Naive B cell (primary cell): ENCODE measurements around the gene RIMKLA. TPM values are rescaled to one million over a fixed set of nuclear protein-coding genes. Genes with fewer than 3 reads are reported as not detected.

Experiments
- ATAC-seq, 2 donors: fragments of 150-1000 bp; cut with Tn5 transposase; 2 replicates each; pipeline ENCODE4 v1.10.0; 2021; ENCODE audit warnings: low read depth in 2 of 2, mild to moderate bottlenecking in 2 of 2, moderate library complexity in 2 of 2
- DNase-seq: peaks from one replicate; pipeline ENCODE4 v3.0.0; 2022
- H3K27ac Mint-ChIP-seq, 6 donors: one replicate each; pipeline ENCODE4 v1.8.0; 2020 to 2022; ENCODE audit warnings: mild to moderate bottlenecking in 6 of 6, mixed read lengths in 6 of 6, moderate library complexity in 5 of 6, inconsistent platforms in 2 of 6
- H3K27me3 Mint-ChIP-seq, 3 donors: one replicate each; pipeline ENCODE4 v1.8.0; 2021 to 2022; ENCODE audit warnings: mixed read lengths in 3 of 3, mild to moderate bottlenecking in 1 of 3
- H3K36me3 Mint-ChIP-seq, 2 donors: one replicate each; pipeline ENCODE4 v1.8.0; 2020 to 2022; ENCODE audit warnings: mixed read lengths in 2 of 2, inconsistent platforms in 1 of 2, mild to moderate bottlenecking in 1 of 2
- H3K4me1 Mint-ChIP-seq, 3 donors: one replicate each; pipeline ENCODE4 v1.8.0; 2020 to 2022; ENCODE audit warnings: mixed read lengths in 3 of 3, inconsistent platforms in 1 of 3, mild to moderate bottlenecking in 1 of 3, moderate library complexity in 1 of 3
- H3K4me3 Mint-ChIP-seq, 8 donors: one replicate each; pipeline ENCODE4 v1.8.0; 2020 to 2022; ENCODE audit warnings: mild to moderate bottlenecking in 8 of 8, mixed read lengths in 8 of 8, moderate library complexity in 8 of 8, inconsistent platforms in 2 of 8
- H3K9me3 Mint-ChIP-seq, 7 donors: one replicate each; pipeline ENCODE4 v1.8.0; 2020 to 2022; ENCODE audit warnings: mixed read lengths in 7 of 7, mild to moderate bottlenecking in 5 of 7, inconsistent platforms in 2 of 7, moderate library complexity in 1 of 7
- polyA plus RNA-seq, 6 donors: library from polyadenylated mRNA; unstranded; fragments of 300-500 nt; fragmentation: Illumina TruSeq; gene quantifications; one replicate each; pipeline ENCODE4 v1.2.3, GENCODE V29; 2021; ENCODE audit warnings: low read depth in 6 of 6

The RIMKLA gene
- polyA plus RNA-seq, 6 donors from 2014 or later = 0.15 to 0.19 TPM; not detected in 4

DNA sequence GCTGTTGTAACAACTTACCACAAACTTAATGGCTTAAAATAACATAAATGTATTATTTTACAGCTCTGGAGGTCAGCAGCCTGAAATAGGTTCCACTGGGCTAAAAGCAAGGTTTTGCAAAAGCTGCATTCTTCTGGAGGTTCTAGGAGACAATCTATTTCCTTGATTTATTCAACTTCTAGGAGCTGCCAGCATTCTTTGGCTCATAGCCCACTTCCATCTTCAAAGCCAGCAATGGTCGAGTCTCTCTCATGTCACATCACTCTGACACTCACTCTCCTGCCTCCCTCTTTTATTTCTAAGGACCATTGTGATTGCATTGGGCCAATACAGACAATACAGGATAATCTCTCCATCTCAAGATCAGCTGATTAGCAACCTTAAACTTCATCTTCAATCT lies 30.5 kb upstream of the RIMKLA start:
- H3K27me3 Mint-ChIP-seq = peaks cover 37 to 61% (median 46%) of the 10 kb centered on the region in 3 donors

GRCh38 chr1:42358791-42359190 lies 21.8 kb upstream of the RIMKLA start:
- H3K4me1 Mint-ChIP-seq = no peaks in the 10 kb centered on the region
- DNase-seq (no peak), ATAC-seq (no peak)
- H3K9me3 Mint-ChIP-seq = no peaks in the 10 kb centered on the region
- H3K4me3 Mint-ChIP-seq = no peak overlapping the region
- H3K36me3 Mint-ChIP-seq = no peaks in the 10 kb centered on the region
- no peak overlapping the region for H3K27ac Mint-ChIP-seq
- H3K27me3 Mint-ChIP-seq = peaks cover 15 to 39% (median 38%) of the 10 kb centered on the region in 3 donors

More for the DNA sequence above, 30.5 kb upstream of the RIMKLA start:
- no peaks in the 10 kb centered on the region for H3K4me1 Mint-ChIP-seq
- DNase-seq (no peak), ATAC-seq (no peak)
- no peaks in the 10 kb centered on the region for H3K9me3 Mint-ChIP-seq
- no peak overlapping the region for H3K27ac Mint-ChIP-seq
- no peaks in the 10 kb centered on the region for H3K36me3 Mint-ChIP-seq
- H3K4me3 Mint-ChIP-seq = no peak overlapping the region

DNA sequence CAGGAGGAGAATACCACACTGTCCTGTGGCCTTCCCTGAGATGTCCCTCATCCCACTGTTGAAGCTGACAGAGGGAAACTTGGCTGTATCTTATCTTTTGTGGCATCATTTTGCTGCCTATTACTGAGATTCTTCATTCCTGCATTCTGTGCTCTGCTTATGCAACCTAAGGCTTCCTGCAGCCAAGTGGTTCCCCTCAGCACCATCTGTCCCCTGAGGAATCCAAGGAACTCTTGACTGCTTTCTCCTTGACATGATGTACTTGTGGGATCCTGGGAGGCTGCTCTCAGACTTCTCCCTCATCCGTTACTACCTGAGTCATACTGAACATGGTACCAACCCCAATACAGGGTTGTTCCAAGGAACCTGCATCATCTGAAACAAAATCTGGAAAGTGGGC lies 21.1 kb upstream of the RIMKLA start:
- ATAC-seq = no peak
- Mint-ChIP-seq H3K9me3 (no peaks in the 10 kb centered on the region), H3K4me3 (peak overlapping the region in 1 of 8 donors; percentile 53), H3K27ac (no peak overlapping the region), H3K36me3 (no peaks in the 10 kb centered on the region), H3K4me1 (no peaks in the 10 kb centered on the region), H3K27me3 (peaks cover 16 to 39% (median 33%) of the 10 kb centered on the region in 3 donors)
- no peak for DNase-seq

- H3K4me3 Mint-ChIP-seq = no peak overlapping the region
- no peaks in the 10 kb centered on the region for H3K4me1 Mint-ChIP-seq
- no peaks in the 10 kb centered on the region for H3K9me3 Mint-ChIP-seq
- peaks cover 25 to 39% (median 38%) of the 10 kb centered on the region in 3 donors for H3K27me3 Mint-ChIP-seq
- H3K27ac Mint-ChIP-seq = no peak overlapping the region
- no peaks in the 10 kb centered on the region for H3K36me3 Mint-ChIP-seq
- no peak for DNase-seq
- ATAC-seq = no peak
Measured at GRCh38 chr1:42364089-42364488, 16.5 kb upstream of the RIMKLA start.

DNA sequence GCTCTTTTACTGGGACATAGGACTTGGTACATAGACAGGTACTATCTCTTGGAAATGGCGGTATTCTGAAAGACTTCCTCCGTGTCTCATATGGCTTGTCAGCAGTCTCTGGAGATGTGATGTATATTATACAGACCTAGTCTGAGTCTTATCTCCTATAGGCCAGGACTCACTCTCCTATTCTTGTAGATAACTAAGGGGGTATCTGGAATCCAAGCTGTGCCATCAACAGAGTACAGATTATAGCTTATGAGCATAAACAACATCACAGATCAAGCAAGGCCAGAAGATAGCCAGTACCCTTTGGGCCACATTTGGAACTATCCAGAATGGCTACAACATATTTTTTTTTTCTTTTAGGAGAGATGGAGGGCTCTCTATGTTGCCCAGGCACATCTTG lies 16.1 kb upstream of the RIMKLA start:
- H3K36me3 Mint-ChIP-seq = no peaks in the 10 kb centered on the region

GRCh38 chr1:42365118-42365517 lies 15.5 kb upstream of the RIMKLA start:
- Mint-ChIP-seq H3K4me3 (no peak overlapping the region), H3K9me3 (no peaks in the 10 kb centered on the region), H3K4me1 (no peaks in the 10 kb centered on the region), H3K27me3 (peaks cover 25 to 41% (median 28%) of the 10 kb centered on the region in 3 donors), H3K36me3 (no peaks in the 10 kb centered on the region), H3K27ac (no peak overlapping the region)
- DNase-seq = no peak
- ATAC-seq = no peak

More for the DNA sequence above, 16.1 kb upstream of the RIMKLA start:
- ATAC-seq = no peak
- Mint-ChIP-seq H3K4me1 (no peaks in the 10 kb centered on the region), H3K27me3 (peaks cover 25 to 41% (median 34%) of the 10 kb centered on the region in 3 donors), H3K4me3 (no peak overlapping the region), H3K27ac (no peak overlapping the region), H3K9me3 (no peaks in the 10 kb centered on the region)
- no peak for DNase-seq

GRCh38 chr1:42368096-42368795 lies 12.3 kb upstream of the RIMKLA start:
- ATAC-seq (no peak), DNase-seq (no peak)
- H3K9me3 Mint-ChIP-seq = no peaks in the 10 kb centered on the region
- H3K27ac Mint-ChIP-seq = no peak overlapping the region
- H3K27me3 Mint-ChIP-seq = peaks cover 29 to 40% (median 38%) of the 10 kb centered on the region in 3 donors
- no peaks in the 10 kb centered on the region for H3K36me3 Mint-ChIP-seq
- H3K4me3 Mint-ChIP-seq = no peak overlapping the region
- H3K4me1 Mint-ChIP-seq = no peaks in the 10 kb centered on the region

- no peak for DNase-seq
- Mint-ChIP-seq H3K27me3 (peaks cover 31 to 46% (median 38%) of the 10 kb centered on the region in 3 donors), H3K36me3 (no peaks in the 10 kb centered on the region), H3K4me1 (no peaks in the 10 kb centered on the region), H3K4me3 (no peak overlapping the region), H3K27ac (no peak overlapping the region), H3K9me3 (peaks cover 0 to 1% (median 0%) of the 10 kb centered on the region in 7 donors)
- no peak for ATAC-seq
Measured at GRCh38 chr1:42369471-42369870, 11.1 kb upstream of the RIMKLA start.

DNA sequence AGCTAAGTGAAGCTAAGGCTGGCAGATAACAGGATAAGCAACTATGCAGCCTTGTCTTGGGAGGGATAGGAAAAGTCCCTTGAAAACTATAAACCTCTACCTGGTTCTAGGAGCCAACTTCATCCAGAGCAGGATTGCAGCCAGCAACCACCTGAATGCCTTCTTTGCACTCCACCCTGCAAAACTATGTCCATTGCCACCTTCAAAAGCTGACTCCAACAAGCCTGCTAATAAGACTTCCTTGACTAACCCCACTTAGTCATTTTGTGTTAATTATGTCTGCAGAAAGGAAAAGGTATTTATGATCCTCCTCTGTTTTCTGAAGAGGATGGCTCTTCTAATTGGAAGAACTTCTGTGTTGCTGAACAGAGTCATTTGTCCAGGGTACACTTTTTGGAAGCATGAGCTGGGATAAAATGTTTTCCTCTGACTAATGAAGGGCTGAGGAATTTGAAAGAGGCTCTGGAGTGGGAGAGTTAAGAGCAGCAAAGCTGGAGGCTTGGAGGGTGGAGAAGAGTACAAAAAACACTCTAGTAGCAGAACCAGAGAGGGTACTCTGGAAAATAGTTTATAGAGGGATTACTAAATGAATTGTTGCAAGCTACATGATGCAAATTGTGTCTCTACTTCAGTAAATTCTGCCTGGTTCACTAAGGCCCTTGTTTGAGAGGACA lies 9.6 kb upstream of the RIMKLA start:
- ATAC-seq (no peak), DNase-seq (no peak)
- Mint-ChIP-seq H3K27me3 (peaks cover 29 to 46% (median 38%) of the 10 kb centered on the region in 3 donors), H3K27ac (peak overlapping the region in 2 of 6 donors; percentile 17 to 70), H3K36me3 (no peaks in the 10 kb centered on the region), H3K9me3 (peaks cover 0 to 2% (median 0%) of the 10 kb centered on the region in 7 donors), H3K4me1 (no peaks in the 10 kb centered on the region), H3K4me3 (no peak overlapping the region)

GRCh38 chr1:42372796-42373195 lies 7.8 kb upstream of the RIMKLA start:
- no peak for ATAC-seq
- H3K27me3 Mint-ChIP-seq = peaks cover 40 to 61% (median 44%) of the 10 kb centered on the region in 3 donors

DNA sequence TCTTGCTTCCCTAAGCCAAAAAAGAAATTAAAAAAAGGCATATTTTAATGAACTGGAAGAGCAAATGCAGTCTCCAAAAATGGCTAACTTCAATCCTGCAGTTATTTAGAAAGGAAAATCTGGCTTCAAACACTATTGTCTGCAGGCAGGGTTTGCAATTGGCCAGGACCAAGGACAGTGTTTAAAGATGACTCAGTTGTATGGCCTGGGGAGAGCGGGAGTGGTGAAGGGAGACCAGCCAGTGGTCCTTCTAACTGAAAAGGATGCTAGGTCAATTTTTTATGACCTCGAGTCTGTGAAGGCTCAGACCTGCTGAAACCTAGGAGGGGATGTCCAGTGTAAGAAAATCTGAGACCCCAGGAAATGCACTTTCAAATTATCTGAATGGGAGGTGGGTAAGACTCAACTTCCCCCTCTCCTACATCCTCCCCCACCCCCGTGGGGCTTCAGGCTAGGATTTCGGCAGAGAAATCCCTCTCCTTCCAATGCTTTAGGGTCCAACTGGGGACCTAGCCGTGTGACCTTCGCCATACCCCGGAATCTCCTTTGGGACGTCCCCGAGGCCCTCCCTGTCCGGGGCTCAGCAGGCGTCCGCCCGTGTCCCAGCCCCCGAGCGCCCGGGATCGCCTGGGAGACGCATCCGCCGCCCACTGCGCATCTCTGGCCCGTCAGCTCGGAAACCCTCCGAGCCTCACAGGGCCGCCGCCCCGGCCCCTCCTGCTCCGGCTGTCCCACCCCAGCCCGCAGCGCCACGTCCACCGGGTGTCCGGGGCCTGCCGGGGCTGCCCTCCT lies 602 bp upstream of the RIMKLA start:
- H3K9me3 Mint-ChIP-seq = no peaks in the 10 kb centered on the region
- H3K27me3 Mint-ChIP-seq = peaks cover 46 to 51% (median 47%) of the 10 kb centered on the region in 3 donors
- H3K4me1 Mint-ChIP-seq = peaks cover 0 to 11% (median 6%) of the 10 kb centered on the region in 3 donors
- peak; percentile 36 to 48 for ATAC-seq
- H3K36me3 Mint-ChIP-seq = no peaks in the 10 kb centered on the region
- no peak for DNase-seq
- peak overlapping the region in 1 of 6 donors; percentile 88 for H3K27ac Mint-ChIP-seq
- H3K4me3 Mint-ChIP-seq = peak overlapping the region; percentile 68 to 89 (median 85)

More at GRCh38 chr1:42372796-42373195, 7.8 kb upstream of the RIMKLA start:
- DNase-seq = no peak
- Mint-ChIP-seq H3K36me3 (no peaks in the 10 kb centered on the region), H3K9me3 (peaks cover 0 to 2% (median 0%) of the 10 kb centered on the region in 7 donors), H3K4me3 (no peak overlapping the region), H3K4me1 (no peaks in the 10 kb centered on the region), H3K27ac (no peak overlapping the region)

- no peak for DNase-seq
- Mint-ChIP-seq H3K4me1 (peaks cover 0 to 11% (median 6%) of the 10 kb centered on the region in 3 donors), H3K27ac (no peak overlapping the region), H3K9me3 (no peaks in the 10 kb centered on the region), H3K4me3 (peak overlapping the region; percentile 62 to 87 (median 69)), H3K36me3 (no peaks in the 10 kb centered on the region), H3K27me3 (peaks cover 42 to 57% (median 55%) of the 10 kb centered on the region in 3 donors)
- ATAC-seq = no peak
Measured at GRCh38 chr1:42381280-42381673, 685 bp downstream of the RIMKLA start.

- DNase-seq (no peak), ATAC-seq (no peak)
- Mint-ChIP-seq H3K27ac (no peak overlapping the region), H3K9me3 (no peaks in the 10 kb centered on the region), H3K36me3 (no peaks in the 10 kb centered on the region), H3K4me1 (peaks cover 0 to 4% (median 0%) of the 10 kb centered on the region in 3 donors), H3K4me3 (no peak overlapping the region), H3K27me3 (peaks cover 16 to 38% (median 27%) of the 10 kb centered on the region in 3 donors)
Measured at GRCh38 chr1:42385283-42385682, 4.7 kb downstream of the RIMKLA start.
